HEK293T (cell line): ENCODE data around the gene IKZF4.
"Not testable (repeated sequence)": the region's sequence is repeated elsewhere in the genome, so short reads cannot be mapped to it uniquely, and the experiment has no call there.

Experiments used
- CTCF ChIA-PET: fragments of 350-600 bp; formaldehyde crosslinking; extraction: SDS; loops from one replicate; lab custom pipeline; 2021; ENCODE audit warnings: antibody characterized with exemption, inconsistent platforms; lab: Yijun Ruan, JAX
- POLR2A ChIA-PET: fragments of 350-600 bp; formaldehyde crosslinking; extraction: SDS; loops from one replicate; lab custom pipeline; 2020; ENCODE audit warnings: antibody characterized with exemption, inconsistent platforms; lab: Yijun Ruan, JAX
- DNase-seq: peaks from one replicate; pipeline ENCODE4 v3.0.0; 2012; ENCODE audit warnings: mixed read lengths; ENCODE audit errors: extremely low spot score
- ARNT ChIP-seq: fragments of 450-650 bp; IDR thresholded peaks from 2 replicates; pipeline ENCODE4 v1.6.1; 2017; ENCODE audit warnings: mild to moderate bottlenecking
- BHLHE40 ChIP-seq: fragments of 450-650 bp; IDR thresholded peaks from 2 replicates; pipeline ENCODE4 v1.6.1; 2016; ENCODE audit warnings: mild to moderate bottlenecking, moderate library complexity, borderline replicate concordance
- CTBP1 ChIP-seq: fragments of 450-650 bp; IDR thresholded peaks from 2 replicates; pipeline ENCODE4 v1.6.1; 2016; ENCODE audit warnings: borderline replicate concordance
- ELF4 ChIP-seq: fragments of 450-650 bp; IDR thresholded peaks from 2 replicates; pipeline ENCODE4 v1.6.1; 2017; ENCODE audit warnings: antibody characterized with exemption
- FOXA1 ChIP-seq: fragments of 450-650 bp; IDR thresholded peaks from 2 replicates; pipeline ENCODE4 v1.6.1; 2016; ENCODE audit warnings: mild to moderate bottlenecking
- FOXK2 ChIP-seq: fragments of 450-650 bp; IDR thresholded peaks from 2 replicates; pipeline ENCODE4 v1.6.1; 2016; ENCODE audit warnings: mild to moderate bottlenecking
- FOXM1 ChIP-seq: fragments of 450-650 bp; IDR thresholded peaks from 2 replicates; pipeline ENCODE4 v1.6.1; 2017; ENCODE audit warnings: mild to moderate bottlenecking, borderline replicate concordance
- HDGF ChIP-seq: fragments of 450-650 bp; IDR thresholded peaks from 2 replicates; pipeline ENCODE4 v1.6.1; 2017; ENCODE audit warnings: antibody characterized with exemption, borderline replicate concordance
- L3MBTL2 ChIP-seq: fragments of 450-650 bp; conservative IDR thresholded peaks from 2 replicates; pipeline ENCODE4 v1.6.1; 2016; ENCODE audit warnings: mild to moderate bottlenecking
- LEF1 ChIP-seq: fragments of 450-650 bp; IDR thresholded peaks from 2 replicates; pipeline ENCODE4 v1.6.1; 2017; ENCODE audit warnings: mild to moderate bottlenecking, borderline replicate concordance
- NFRKB ChIP-seq: fragments of 450-650 bp; IDR thresholded peaks from 2 replicates; pipeline ENCODE4 v1.6.1; 2016; ENCODE audit warnings: mild to moderate bottlenecking, moderate library complexity
- PKNOX1 ChIP-seq: fragments of 450-650 bp; IDR thresholded peaks from 2 replicates; pipeline ENCODE4 v1.6.1; 2016
- SP1 ChIP-seq: fragments of 450-650 bp; IDR thresholded peaks from 2 replicates; pipeline ENCODE4 v1.6.1; 2017
- SUZ12 ChIP-seq: fragments of 450-650 bp; IDR thresholded peaks from 2 replicates; pipeline ENCODE4 v1.6.1; 2016; ENCODE audit warnings: mild to moderate bottlenecking
- TARDBP ChIP-seq: fragments of 450-650 bp; IDR thresholded peaks from 2 replicates; pipeline ENCODE4 v1.6.1; 2016
- ZNF384 ChIP-seq: fragments of 450-650 bp; IDR thresholded peaks from 2 replicates; pipeline ENCODE4 v1.6.1; 2016

Gene IKZF4

GRCh38 chr12:55984861-55985260 is 36.0 kb upstream of the IKZF4 start:
- ChIA-PET CTCF (interaction anchor here (2.5 kb wide), 1 partner anchor 11 kb away, joined by 14 read pairs; the partner anchor contains the start of gene SUOX), POLR2A (interaction anchor here (2.4 to 2.8 kb wide), 2 partner anchors 11 to 12 kb away, joined by 6 to 20 read pairs; partner anchors contain the start of genes RAB5B and SUOX)
- DNase-seq = no peak
- no peak for TF ChIP-seq BHLHE40
- no peak for TF ChIP-seq L3MBTL2

DNA sequence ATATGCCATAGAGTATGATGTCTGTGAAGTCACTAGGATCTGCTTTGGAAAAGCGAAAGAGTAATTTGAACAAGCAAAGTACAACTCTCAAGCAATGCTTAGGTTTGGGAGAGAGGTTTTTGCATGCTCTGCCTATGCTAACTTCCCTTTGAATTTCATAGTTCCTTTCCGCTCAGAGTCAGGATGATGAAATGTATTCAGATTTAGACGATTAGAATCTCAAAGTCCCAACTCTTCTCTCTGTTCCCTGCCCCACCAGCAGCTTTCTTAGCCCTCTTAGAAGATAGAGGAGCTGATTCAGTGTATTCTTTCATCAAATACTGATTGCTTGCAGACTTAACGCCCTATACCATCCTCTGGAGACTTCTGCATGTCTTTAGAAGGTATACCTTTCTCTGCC is 35.5 kb upstream of the IKZF4 start:
- no peak for DNase-seq
- TF ChIP-seq L3MBTL2 = no peak
- TF ChIP-seq LEF1 = no peak
- no peak for TF ChIP-seq FOXM1
- no peak for TF ChIP-seq TARDBP
- no peak for TF ChIP-seq ELF4
- TF ChIP-seq NFRKB = no peak
- TF ChIP-seq ZNF384 = no peak
- no peak for TF ChIP-seq FOXA1
- TF ChIP-seq CTBP1 = no peak
- no peak for TF ChIP-seq HDGF
- no peak for TF ChIP-seq SP1
- TF ChIP-seq PKNOX1 = no peak
- CTCF ChIA-PET = interaction anchor here (2.5 kb wide), 1 partner anchor 11 kb away, joined by 14 read pairs; the partner anchor contains the start of gene SUOX
- POLR2A ChIA-PET = interaction anchor here (2.4 to 2.8 kb wide), 2 partner anchors 11 to 12 kb away, joined by 6 to 20 read pairs; partner anchors contain the start of genes RAB5B and SUOX

GRCh38 chr12:55985976-55986375 is 34.9 kb upstream of the IKZF4 start:
- POLR2A ChIA-PET = interaction anchor here (2.4 to 2.8 kb wide), 2 partner anchors 11 to 12 kb away, joined by 6 to 20 read pairs; partner anchors contain the start of genes RAB5B and SUOX
- DNase-seq = not testable (repeated sequence)
- CTCF ChIA-PET = interaction anchor here (0.5 to 2.5 kb wide), 2 partner anchors 10 to 44 kb away, joined by 3 to 14 read pairs; partner anchors contain the start of gene SUOX

- no peak for TF ChIP-seq CTBP1
- TF ChIP-seq FOXA1 = no peak
- no peak for TF ChIP-seq SUZ12
- TF ChIP-seq TARDBP = no peak
- TF ChIP-seq LEF1 = no peak
- TF ChIP-seq FOXK2 = no peak
- no peak for TF ChIP-seq L3MBTL2
- TF ChIP-seq FOXM1 = no peak
- no peak for TF ChIP-seq ZNF384
- no peak for TF ChIP-seq ARNT
- TF ChIP-seq BHLHE40 = no peak
- TF ChIP-seq ELF4 = no peak
- TF ChIP-seq PKNOX1 = no peak
- no peak for DNase-seq
- ChIA-PET POLR2A (interaction anchor here (1.5 to 2.7 kb wide), 2 partner anchors 17 kb away, joined by 4 to 11 read pairs; partner anchors contain the start of gene RAB5B), CTCF (no interaction called here)
These were observed 29.7 kb upstream of the IKZF4 start for GRCh38 chr12:55991110-55991509.

DNA sequence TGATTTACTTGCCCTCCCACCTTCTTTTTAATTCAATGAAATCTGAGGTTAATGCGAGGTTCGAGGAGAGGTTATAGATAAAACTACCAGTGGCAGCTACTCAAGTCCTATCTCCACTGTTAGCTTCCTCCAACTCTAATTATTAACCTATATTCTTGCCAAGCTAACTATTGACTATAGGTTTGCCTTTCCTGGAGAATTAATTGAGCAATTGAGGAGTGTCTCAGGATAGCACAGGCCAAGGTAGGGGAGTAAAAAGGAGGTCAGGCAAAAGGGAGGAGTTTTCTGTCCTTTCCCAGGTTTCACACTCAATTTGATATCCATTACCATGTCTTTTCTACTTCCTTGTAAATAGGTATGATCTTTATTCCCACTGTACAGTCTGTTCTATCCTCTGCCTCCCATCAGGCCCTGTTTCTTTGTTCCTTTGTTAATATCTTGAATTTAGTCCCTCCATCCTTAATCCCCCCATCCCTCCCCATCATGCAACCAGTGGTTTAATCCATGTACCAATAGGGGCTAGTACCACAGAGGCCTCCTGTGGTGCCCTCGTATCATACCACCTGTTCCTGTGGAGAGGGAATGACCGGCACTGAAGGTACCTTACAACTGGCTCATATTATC is 27.5 kb upstream of the IKZF4 start:
- ChIA-PET POLR2A (interaction anchor here (0.8 to 2.7 kb wide), 3 partner anchors 19 to 47 kb away, joined by 3 to 11 read pairs (median 4); partner anchors contain the start of gene RAB5B), CTCF (interaction anchor here (0.7 kb wide), 1 partner anchor 36 kb away, joined by 3 read pairs; no protein-coding TSS in a partner anchor)
- no peak for DNase-seq
- TF ChIP-seq FOXK2 (no peak), SP1 (no peak), FOXM1 (no peak), SUZ12 (no peak), LEF1 (no peak), PKNOX1 (no peak), ZNF384 (no peak), NFRKB (no peak), ELF4 (no peak), FOXA1 (no peak), TARDBP (no peak)

- no peak for TF ChIP-seq LEF1
- no peak for TF ChIP-seq SUZ12
- TF ChIP-seq PKNOX1 = no peak
- TF ChIP-seq SP1 = no peak
- TF ChIP-seq FOXA1 = no peak
- TF ChIP-seq TARDBP = no peak
- no peak for TF ChIP-seq ELF4
- no peak for TF ChIP-seq FOXK2
- no peak for TF ChIP-seq CTBP1
- no peak for TF ChIP-seq L3MBTL2
- TF ChIP-seq NFRKB = no peak
- TF ChIP-seq HDGF = no peak
- no peak for TF ChIP-seq ZNF384
- no peak for TF ChIP-seq BHLHE40
- no peak for TF ChIP-seq ARNT
- no peak for TF ChIP-seq FOXM1
- no peak for DNase-seq
- CTCF ChIA-PET = interaction anchor here (0.6 to 2.6 kb wide), 15 partner anchors 10 to 1615 kb away, joined by 3 to 21 read pairs (median 5); partner anchors contain the start of gene RAB5B
- POLR2A ChIA-PET = interaction anchor here (0.9 to 3.1 kb wide), 5 partner anchors 21 to 257 kb away, joined by 3 to 26 read pairs (median 4); partner anchors contain the start of genes DNAJC14 and RAB5B
These were observed 25.5 kb upstream of the IKZF4 start for GRCh38 chr12:55995366-55995765.
